Dedifferentiated amniotic fluid mesenchymal stem cell (primary cell): ENCODE data around the gene MAMSTR.

Experiments used
- DNase-seq: peaks from one replicate; pipeline ENCODE4 v3.0.0-alpha.2; 2016; ENCODE audit errors: extremely low spot score

The MAMSTR gene

DNA sequence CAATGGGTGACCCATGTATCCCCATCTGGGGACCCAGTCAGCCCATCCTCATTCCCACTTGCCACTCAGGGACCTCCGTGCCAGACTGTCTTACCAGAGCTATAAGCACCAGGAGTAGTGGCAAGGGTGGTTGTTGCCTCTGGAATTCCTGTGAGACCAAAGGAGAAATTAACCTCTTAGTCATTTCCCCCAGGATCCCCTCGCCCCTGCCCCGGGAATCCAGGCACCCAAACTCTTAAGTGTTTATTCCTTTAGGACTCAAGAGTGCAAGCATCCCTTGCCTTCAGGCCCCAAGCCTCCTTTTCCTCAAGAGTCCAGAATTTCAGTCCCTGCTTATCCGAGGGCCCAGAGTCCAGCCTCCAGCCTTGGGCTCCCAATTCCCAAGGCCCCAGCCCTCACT, 55.9 kb downstream of the MAMSTR start:
- no peak for DNase-seq
